Stimulated activated CD8-positive, alpha-beta memory T cell treated with anti-CD3 and anti-CD28 coated beads, Interleukin-7, amount 100 ng/mL, for 4 hours (primary cell): ENCODE measurements around the gene HPCAL1.

Experiments used
- DNase-seq, 2 donors: peaks; one replicate each; pipeline ENCODE4 v3.0.0-alpha.2; 2020; ENCODE audit warnings: low read depth in 2 of 2

HPCAL1 gene

DNA sequence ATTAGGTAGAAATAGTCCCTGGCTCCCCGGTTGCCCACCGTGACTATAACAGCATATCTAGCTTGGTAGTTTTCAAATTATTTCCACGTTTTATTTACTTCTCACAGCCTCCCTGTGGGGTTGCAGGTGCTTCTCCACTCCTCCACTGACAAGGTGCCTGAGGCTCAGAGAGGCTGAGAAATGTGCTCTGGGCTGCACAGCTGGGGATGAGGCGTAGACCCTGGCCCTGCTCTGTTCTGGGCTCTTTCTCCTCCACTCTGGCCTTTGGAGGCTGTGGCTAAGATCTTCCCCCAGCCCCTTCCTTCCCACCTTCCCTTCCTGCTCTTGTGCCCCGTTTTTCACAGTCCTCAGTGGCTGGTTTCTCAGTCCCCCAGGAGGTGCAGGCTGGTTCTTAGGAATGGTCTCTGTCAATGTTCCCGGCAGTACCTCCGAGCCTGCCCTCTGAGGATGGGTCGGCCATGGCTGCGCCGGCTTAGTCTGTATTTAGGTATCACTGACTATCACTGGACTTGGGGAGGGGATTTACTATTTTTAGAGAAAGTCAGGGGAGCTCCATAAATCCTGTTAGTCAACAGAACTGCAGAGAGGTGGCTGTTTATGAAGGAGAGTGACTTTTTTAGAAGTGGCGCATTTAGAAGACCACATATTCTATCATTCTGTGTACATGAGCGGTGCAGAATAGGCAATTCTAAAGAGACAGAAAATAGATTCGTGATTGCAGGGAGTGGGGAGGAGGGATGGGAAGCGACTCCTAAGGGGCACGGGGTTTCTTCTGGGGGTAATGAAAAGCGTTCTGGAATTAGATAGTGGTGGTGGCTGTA lies 35.0 kb downstream of the HPCAL1 start:
- DNase-seq = no peak

DNA sequence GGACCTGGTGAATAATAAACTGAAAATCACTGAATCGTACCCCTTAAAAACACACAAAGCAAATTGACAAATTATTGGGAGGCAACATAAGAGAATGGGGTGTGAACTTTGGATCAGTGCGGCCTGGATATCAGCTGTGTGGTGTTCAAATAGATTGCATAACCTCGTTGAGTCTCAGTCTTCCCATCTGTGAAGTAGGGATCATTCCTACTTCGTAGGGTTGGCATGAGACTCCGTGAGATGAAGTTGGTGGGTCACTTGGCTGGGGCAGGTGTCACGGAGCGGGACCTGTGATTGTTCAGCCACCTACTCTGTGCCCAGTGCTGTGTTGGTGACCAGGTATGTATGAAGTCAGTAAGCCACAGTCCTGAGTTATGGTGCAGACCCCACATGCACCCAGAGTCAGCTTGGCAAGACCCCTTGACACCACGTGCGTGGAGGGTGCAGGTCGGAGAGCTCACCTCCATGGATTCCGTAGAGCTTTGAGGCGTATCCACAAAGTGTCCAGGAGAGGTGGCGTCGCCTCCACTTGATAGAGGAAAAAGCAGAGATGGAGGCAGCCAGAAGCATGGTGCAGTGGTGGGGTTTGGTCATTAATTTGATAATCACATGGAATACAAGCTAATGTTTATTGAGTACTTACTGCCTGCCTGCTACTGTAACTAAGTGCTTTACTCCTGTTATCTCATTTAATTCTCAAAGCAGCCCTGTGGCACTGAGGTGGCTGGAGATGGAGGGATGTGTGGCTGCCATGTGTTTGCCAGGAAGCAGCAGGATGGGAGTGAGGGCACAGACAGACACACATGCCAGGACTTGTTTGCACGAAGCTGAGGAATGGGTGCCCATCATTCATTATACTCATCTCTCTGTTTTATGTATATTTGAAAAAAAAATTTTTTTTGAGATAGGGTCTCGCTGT lies 35.8 kb downstream of the HPCAL1 start:
- DNase-seq = no peak

DNA sequence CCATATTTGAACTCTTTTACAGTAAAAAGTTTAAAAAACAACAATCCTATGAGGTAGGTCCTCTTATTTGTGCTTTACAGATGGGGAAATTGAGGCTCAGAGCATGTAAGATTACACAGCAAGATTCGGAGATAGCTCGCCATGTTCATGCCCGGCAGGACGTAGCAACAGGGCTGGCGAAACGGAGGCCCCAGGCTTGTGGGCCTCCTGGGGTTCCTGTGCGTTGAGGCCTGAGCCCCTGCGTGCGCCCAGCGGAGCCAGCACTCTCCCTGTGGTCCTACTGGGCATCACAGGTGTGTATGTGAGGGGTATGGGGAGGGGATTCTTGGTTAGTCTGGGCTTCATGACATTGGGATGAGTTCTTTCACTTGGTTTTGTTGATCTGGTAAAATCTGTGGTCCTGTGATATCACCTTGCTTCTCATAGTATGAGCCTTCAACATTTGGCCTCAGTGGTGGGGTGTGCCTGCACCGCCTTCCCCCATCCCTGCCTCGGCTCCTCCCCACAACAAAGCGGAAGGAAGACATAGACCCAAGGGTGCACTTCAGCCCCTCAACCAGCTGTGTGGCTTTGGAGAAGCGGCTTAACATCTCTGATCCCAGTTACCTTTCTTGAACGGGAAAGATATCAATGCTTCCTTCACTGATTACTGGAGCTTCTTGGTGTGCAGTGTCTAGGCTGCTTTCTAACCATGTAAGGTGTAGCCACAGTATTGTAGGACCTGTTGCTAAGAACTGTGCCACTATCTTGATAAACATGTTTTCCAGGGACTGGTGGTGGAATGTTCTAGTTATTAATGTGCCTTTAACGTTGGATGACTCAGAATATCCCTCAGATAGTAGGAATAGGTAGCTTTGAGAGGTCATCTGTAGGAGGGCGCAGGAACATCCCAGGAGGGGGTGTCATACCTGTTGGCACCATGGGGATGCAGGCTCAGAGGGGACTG lies 37.2 kb downstream of the HPCAL1 start:
- no peak for DNase-seq

DNA sequence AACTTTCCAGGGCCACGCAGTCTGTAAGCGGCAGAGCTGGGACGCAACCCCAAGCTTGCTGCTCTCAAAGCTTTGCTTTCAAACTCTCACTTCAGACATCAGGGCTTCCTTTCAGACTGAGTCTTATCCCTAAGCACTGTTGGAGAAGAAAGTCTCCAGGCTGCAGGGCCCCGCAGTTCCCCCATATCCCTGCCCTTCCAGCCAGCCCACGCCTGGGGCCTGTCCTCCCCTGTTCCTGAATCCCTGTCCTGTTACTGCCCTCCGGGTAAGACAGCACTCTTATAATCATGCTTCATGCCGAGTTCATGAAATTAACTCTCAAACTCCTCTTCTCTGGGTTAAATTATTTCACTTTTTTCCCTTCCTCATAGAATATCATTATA lies 37.9 kb downstream of the HPCAL1 start:
- no peak for DNase-seq

DNA sequence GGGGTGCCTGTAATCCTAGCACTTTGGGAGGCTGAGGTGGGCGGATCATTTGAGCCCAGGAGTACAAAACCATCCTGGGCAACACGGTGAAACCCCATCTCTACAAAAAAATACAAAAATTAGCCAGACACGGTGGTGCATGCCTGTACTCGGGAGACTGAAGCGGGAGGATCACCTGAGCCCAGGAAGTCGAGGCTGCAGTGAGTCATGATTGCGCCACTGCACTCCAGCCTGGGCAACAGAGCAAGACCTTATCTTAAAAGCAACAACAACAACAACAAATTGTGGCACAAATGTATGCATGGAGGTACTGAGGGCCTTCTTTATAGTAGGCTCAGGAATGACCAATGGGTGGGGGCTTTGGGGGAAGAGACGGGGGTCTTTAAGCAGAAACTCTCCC lies 38.5 kb downstream of the HPCAL1 start:
- no peak for DNase-seq

DNA sequence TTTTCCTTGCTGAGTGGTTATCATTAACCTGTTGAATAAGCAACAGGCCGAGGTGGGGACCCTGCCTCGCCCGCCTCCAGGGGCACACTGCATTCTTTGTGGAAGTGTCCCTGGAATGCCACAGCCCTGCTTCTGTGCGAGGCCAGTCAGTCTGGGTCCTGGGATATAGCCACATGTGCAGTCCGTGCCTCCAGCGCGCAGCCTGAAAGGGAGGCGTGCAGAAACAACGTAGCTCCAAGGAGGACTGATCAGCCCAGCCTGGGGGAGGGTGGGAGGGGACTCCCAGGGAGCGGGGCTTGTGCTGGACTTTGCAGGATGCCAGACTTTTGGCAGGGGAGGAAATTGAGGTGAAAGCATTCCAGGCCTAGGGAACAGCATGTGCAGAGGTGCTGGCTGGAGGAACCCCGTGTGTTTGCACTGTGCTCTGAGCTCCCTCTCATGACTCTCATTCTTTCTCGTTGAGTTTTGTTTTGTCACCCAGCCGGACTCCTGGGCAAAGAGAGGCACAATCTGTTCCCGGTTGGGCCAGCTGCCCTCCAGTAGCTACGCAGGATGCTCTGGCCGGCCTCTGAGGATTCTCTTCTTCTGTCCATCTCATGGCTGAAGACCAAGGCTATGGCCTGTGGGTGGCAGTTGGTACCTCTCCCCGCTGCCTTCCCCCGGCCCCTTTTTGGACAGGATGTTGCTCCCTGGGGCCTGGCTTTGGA lies 39.7 kb downstream of the HPCAL1 start:
- DNase-seq = no peak

DNA sequence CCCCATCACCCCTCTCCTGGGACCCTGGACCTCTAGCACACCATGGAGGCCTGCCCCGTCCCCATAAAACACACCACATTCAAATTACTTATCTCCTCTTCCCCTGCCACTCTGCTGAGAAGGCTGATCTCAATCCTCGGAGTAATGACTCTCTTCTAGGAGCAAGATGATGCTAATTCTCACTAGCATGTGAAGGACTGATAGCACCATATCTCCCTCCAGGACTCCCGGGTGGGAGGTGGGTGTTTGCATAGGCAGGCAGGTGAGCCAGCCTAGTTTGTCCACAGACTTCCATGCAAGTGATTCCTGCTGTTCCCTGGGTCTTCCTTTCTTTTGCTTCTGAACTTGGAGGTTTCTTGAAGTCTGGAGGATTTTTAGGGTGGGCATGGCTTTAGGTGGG lies 40.5 kb downstream of the HPCAL1 start:
- no peak for DNase-seq

DNA sequence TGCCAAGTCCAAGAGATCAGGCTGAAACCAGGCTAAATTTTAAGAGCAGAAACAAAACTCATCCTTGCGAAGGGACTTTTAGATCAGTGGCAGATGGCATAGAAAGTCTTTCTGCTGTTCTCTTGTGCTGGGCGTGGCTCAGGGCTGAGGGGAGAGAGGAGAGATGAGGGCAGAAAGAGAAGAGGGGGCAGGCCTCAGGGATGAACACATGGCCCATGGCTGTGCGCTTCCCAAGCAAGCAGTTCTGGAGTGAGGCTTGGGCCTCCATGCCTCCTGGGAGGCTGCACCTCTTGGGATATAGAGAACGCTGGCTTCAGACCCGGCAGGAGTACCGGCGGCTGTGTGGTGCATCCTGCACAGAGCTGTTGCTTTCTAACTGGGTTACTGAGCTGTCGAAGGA lies 41.0 kb downstream of the HPCAL1 start:
- DNase-seq = no peak

DNA sequence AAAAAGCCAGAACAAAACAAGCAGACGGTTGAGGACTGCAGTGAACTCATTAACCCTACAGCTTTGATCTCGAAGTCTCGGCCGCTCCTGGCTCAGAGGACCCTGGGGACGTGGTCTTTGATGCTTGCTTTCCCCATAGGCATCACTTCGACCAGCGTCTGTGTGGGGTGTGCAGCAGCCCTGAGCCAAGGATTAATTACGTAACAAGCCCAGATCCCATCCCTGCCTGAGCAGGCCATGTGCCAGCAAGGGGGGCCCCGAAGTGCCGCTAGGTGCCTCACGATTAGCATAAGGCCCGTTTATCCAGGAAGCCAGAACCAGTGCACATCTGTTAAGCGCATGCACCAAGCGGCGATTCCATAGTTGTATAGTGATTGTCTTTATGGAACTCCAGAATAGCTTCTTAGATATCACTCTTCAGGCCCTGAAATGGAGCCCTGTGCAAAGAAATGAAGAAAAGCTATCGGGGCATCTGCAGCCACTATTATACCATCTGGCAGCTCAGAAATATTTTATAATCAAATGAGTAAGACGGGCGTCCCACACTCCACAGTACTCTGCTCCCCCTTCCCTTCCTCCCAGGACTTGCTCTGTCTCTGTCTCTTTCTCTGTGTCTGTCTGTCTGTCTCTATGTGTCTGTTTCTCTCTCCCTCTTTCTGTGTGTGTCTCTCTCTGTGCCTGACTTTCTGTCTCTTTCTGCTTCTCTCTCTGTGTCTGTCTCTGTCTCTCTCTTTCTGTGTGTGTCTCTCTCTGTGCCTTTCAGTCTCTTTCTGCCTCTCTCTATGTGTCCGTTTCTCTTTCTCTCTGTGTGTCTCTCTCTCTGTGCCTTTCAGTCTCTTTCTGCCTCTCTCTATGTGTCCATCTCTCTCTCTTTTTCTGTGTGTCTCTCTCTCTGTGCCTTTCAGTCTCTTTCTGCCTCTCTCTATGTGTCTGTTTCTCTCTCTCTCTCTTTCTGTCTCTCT lies 41.7 kb downstream of the HPCAL1 start:
- DNase-seq = no peak

DNA sequence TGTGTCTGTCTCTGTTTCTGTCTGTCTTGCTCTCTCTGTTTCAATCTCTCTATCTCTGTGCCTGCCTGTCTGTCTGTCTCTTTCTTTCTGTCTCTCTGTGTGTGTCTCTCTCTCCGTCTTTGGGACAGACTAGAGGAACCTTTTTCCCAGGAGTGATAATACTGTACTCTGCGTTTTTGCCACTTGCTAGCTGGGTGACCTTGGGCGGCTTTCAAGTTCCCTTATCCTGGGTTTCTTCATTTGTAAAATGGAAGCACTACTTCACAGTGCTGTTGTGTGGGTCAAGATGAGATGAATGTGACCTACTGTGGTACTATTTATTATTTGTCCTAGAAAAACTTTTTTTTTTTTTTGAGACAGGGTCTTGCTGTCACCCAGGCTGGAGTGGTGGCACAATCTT lies 42.4 kb downstream of the HPCAL1 start:
- no peak for DNase-seq

DNA sequence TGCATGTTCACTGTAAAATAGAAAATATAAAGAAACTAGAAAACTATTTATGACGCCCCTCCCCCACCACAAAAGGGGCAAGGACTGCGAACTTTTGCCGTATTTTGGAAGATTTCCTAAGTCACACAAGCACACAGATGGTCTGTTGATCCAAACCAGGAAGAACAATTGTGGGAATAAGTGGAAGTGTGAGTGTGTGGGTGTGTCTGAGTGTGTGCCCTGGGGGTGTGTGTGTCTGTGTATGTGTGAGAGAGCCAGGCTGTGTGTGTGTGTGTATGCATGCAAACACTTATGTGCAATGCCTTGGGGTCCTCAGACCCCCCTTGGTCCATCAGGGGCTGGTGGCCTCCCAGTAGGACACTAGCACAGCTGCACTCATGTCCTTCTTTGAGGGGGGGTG lies 43.1 kb downstream of the HPCAL1 start:
- no peak for DNase-seq

DNA sequence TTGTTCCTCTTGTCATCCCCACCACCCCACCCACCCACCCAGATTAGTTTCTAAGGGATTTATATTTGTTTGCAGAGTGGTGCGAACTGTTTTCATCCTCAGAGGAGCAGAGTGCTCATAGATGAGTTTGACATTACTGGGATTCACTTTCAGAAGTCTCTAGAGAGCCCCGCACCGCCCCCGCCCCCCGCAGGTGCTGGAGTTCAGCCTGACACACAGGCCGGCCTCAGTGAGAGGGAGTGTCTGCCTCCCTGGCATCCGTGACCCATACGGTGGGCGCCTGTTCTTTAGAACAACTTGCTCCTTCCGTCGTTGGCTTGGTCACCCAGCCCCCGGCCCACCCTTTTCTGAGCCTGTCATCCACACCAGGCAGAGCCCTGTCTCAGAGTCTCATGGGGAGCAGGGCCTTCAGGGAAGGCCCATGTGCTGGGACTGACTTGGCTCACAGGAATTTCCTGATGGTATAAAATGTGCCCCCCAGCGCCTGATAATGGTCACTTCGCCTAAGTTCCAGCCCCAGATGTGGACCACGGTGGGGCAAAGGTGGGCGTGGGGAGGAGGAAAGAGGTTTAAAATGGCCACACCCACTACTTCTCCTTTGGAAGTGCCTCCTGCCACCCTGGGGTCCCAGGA lies 44.3 kb downstream of the HPCAL1 start:
- DNase-seq = no peak

DNA sequence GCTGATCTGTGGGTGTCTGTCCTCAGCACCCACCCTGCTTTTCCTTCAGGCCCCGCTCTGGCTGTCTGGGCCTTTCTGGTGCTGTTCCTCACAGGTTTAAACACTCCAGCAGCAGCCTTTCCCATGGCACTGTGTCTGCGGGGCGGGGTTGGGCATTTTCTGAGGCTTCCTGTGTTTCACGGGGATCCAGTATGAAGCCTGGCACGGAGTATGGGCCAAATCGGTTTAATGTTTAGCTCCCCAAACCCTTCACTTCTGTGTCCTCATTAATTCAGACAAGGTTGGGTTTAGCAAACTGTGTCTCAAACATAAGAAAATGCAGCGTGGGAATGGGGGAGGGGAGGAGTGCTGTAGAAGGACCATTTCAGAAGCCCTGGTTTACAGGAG lies 44.9 kb downstream of the HPCAL1 start:
- DNase-seq = no peak

DNA sequence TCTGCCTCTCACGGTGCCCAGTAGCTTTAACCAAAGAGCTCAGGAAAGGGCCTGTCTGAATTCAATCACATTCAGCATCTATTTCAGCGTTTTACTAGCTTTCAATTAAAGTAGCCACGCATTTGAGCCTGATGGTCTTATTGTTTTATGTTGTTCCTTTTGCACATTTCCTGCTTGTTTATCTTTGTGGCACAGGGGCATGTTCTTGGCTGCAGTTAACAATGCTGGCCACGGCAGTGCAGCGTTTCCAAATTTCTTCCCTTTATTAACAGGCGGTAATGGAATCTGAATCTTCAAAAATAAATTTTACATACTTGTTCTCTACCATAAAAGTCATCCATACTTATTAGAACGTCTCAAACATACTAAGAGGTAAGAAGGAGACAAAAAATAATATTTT lies 46.2 kb downstream of the HPCAL1 start:
- no peak for DNase-seq

DNA sequence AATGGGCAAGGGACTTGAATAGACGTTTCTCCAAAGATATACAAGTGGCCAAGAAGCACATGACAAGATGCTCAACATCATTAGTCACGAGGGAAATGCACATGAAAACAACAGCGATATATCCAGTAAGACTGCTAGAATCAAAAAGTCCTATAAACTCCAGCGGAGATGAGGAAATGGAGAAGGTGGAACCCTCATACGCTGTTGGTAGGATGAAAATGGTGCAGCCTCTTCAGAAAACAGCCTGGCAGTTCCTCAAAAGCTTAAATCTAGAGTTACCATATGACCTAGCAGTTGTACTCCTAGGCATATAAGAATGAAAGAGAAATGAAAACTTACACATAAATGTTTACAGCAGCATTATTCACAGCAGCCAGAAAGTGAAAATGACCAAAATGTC lies 48.1 kb downstream of the HPCAL1 start:
- no peak for DNase-seq

DNA sequence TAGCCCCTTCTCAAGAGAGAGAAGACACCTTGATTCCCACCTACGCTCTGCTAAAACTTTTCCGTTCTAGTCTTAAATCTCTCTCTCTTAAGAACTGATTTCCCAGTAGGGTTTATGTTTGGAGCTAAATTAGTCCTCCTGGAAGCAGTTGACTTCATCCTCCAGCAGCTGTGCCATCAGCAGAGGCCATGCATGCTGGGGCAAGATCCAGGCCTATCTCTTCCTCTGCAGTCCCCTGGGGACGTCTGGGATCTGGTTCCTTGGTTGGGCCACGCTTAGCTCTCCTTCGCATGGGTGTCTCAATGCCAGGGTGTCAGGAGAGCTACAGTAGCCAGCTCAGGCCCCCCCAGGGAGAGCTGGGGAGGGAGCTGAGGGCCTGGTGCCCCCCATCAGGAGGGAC lies 49.7 kb downstream of the HPCAL1 start:
- no peak for DNase-seq

DNA sequence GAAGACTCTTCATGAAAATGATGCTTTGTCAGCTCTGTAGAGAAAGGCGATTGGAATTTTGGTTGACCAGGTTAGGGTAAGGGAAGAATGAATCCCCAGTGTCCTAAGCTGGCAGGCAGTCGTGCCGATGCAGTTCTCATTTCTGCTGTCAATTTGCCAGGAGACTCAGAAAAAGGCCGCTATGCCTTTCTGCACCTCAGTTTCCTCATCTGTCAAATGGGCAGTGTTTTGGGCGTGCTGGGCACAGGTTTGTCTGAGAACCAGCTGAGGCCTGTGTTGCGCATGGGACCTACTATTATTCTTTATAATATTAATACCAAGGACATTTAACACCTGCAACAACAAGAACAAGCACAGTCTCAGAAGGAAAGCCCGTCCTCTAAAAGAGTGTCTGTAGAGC lies 50.3 kb downstream of the HPCAL1 start:
- no peak for DNase-seq

DNA sequence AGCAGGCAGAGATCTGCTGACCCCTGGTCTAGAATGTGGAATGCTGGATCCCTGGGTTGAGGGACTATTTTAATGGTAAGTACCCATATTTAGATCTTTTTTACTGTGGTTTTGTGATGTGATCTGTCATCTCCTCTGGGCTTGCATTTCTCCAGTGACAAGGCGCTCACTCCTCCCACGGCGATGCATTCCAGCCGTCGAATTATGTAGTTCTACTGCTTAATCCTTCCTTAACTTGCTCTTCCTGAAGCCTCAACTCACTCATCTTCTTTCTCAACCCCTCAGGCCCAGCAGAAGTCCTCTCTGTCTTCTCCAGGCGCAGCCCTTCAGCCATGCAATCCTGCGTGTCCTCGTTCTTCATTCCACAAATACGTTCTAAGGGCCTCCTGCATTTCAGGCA lies 51.2 kb downstream of the HPCAL1 start:
- DNase-seq = no peak

DNA sequence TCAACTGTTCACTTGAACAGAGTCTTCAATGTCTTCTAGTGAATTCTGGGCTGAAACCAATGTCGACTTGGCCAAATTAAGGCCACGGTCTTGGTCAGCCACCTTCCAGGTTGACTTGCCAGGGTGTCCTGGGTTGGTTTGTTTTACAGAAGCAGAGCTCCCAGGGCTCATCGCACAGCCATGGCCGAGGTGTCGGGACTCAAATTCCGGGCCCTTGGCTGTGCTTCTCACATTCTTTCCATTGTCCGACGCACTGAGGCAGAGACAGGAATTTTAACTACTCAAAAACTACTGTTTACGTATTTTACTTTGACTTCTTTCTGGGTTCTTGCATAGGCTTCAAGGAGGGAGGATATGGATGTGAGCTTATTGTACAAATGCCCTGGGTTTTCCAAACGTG lies 51.7 kb downstream of the HPCAL1 start:
- no peak for DNase-seq
